Bronchial epithelial cell (primary cell): ENCODE results near the gene ZNF628. TPM values are rescaled to one million over a fixed set of nuclear protein-coding genes. Genes with fewer than 3 reads are reported as not detected.

Source experiments
- DNase-seq: peaks from one replicate; pipeline ENCODE4 v3.0.0-alpha.2; 2010; ENCODE audit warnings: low read depth
- FAIRE-seq: peaks from 2 replicates; lab custom pipeline; 2011; peaks lifted over from hg19 to GRCh38; lab: Jason Lieb, UNC
- H3K27me3 ChIP-seq: 2 replicates; pipeline ENCODE4 v1.5.1; 2011; ENCODE audit warnings: low read length; ENCODE audit not compliant: control insufficient read depth, insufficient read depth
- H3K36me3 ChIP-seq: 2 replicates; pipeline ENCODE4 v1.5.1; 2011; ENCODE audit warnings: low read length; ENCODE audit not compliant: control insufficient read depth, insufficient read depth
- H3K4me3 ChIP-seq: 2 replicates; pipeline ENCODE4 v1.5.1; 2011; ENCODE audit warnings: mild to moderate bottlenecking, low read depth, low read length, control low read depth
- total RNA-seq: library from RNA; depleted of rRNA; stranded (reverse); fragments of >200 nt; gene quantifications from 2 replicates; pipeline ENCODE4 v1.2.1, GENCODE V29; 2014
- TF ChIP-seq, protein P1 (sequence below): IDR thresholded peaks from 2 replicates; pipeline ENCODE4 v1.5.1; 2011; ENCODE audit warnings: mild to moderate bottlenecking, moderate library complexity, low read length, control low read depth, inconsistent platforms; ENCODE audit not compliant: insufficient read depth, severe bottlenecking

Gene ZNF628
- total RNA-seq, 1 donor from 2014 or later = 0.79 TPM

DNA sequence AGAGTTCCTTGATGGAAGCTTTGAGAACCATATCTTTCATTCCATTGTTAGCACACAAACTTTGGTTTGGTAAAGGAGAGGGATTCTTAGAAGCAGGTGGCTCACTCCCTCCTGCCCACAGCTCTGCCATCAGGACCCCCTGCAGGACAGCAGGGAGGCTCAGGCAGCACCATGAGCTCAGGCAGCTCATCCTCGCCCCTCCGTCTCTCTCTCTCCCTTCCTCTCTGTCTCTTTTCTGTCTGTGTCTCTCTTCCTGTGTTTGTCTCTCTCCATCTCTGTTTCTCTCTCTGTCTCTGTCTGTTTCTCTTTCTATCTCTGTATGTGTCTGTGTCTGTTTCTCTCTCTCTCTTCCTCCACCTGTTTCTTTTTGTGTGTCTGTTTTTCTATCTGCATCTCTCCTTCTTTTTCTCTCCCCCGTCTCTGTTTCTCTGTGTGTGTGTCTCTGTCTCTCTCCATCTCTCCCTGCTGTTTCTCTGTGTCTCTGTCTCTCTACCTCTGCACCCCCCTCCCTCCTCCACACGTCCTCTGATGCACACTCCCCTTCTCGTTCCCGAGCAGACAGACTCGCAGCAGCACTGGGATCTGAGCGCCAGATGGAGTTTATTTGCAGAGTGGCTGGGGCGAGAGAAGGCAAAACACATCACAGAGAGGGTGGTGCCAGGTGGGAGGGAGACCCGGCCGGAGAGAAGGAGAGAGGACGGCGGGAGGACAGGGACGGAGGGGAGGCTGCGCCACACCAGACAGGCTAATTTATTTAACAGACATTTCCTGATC, 51.8 kb downstream of the ZNF628 start:
- Histone ChIP-seq H3K36me3 (no peaks in the 10 kb centered on the region), H3K27me3 (no peaks in the 10 kb centered on the region), H3K4me3 (no peak overlapping the region)
- TF ChIP-seq, protein P1, sequence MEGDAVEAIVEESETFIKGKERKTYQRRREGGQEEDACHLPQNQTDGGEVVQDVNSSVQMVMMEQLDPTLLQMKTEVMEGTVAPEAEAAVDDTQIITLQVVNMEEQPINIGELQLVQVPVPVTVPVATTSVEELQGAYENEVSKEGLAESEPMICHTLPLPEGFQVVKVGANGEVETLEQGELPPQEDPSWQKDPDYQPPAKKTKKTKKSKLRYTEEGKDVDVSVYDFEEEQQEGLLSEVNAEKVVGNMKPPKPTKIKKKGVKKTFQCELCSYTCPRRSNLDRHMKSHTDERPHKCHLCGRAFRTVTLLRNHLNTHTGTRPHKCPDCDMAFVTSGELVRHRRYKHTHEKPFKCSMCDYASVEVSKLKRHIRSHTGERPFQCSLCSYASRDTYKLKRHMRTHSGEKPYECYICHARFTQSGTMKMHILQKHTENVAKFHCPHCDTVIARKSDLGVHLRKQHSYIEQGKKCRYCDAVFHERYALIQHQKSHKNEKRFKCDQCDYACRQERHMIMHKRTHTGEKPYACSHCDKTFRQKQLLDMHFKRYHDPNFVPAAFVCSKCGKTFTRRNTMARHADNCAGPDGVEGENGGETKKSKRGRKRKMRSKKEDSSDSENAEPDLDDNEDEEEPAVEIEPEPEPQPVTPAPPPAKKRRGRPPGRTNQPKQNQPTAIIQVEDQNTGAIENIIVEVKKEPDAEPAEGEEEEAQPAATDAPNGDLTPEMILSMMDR = no peak
- no peak for DNase-seq
- no peak for FAIRE-seq

DNA sequence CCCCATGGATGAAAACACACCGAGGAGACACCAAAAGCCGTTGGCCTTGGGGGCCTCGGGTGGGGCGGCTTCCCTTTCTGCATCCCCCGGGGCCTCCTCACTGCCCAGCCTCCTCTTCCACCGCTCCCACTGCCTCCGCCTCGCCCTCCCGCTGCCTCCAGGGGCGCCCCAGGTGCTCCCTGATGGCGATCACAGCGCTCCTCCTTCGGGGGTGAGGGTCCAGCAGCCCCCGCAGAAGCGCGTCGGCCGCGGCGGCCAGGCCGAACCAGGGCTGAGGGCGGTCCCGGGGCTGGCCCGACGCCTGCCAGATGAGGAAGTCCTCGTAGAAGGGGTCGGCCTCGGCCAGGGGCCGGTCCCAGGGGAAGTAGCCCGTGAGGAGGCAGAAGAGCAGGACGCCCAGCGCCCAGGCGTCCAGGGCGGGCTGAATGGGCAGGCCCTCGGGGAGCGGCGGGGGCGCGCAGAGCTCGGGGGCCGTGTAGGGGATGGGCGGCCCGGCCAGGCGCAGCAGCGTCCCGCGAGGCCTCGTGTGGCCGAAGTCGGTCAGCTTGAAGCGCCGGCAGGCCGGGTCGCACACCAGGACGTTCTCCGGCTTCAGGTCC, 53.3 kb downstream of the ZNF628 start:
- no peaks in the 10 kb centered on the region for H3K27me3 ChIP-seq
- FAIRE-seq (no peak), DNase-seq (no peak)
- H3K4me3 ChIP-seq = no peak overlapping the region
- TF ChIP-seq, protein P1 = no peak
- no peaks in the 10 kb centered on the region for H3K36me3 ChIP-seq

DNA sequence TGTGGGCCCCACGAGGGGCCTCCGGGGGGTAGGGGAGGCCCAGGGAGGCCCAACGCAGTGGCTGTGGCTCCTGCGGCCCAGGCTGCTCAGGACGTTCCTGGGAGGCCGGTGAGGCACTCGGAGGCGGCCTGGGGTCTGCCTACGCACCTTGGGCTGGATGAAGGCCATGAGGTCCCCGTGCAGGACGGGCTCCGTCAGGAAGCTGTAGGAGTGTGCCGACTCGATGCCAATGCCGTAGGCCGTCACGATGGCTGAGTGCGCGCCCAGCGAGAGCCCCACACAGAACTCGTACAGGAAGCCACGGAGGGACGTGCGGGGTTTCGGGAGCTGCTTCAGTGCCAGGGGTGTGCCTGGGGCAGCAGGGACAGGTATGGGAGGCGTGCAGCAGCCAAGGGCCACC, 54.6 kb downstream of the ZNF628 start:
- H3K27me3 ChIP-seq = no peaks in the 10 kb centered on the region
- no peak for DNase-seq
- no peaks in the 10 kb centered on the region for H3K36me3 ChIP-seq
- FAIRE-seq = no peak
- H3K4me3 ChIP-seq = no peak overlapping the region
- TF ChIP-seq, protein P1 = no peak

Other genes starting within 250 kb of the ZNF628 start
- gene TMEM86B, start 247.9 kb upstream of the ZNF628 start, total RNA-seq = 0.53 and 1.4 TPM in 2 replicates
- 15.5 and 27.1 TPM in 2 replicates for gene PPP6R1, start 217.6 kb upstream of the ZNF628 start, total RNA-seq
- 37.1 and 41.6 TPM in 2 replicates for gene HSPBP1, start 196.5 kb upstream of the ZNF628 start, total RNA-seq
- gene BRSK1, start 192.6 kb upstream of the ZNF628 start, total RNA-seq = 0.51 and 0.53 TPM in 2 replicates
- not detected in 2 replicates for gene TMEM150B, start 151.3 kb upstream of the ZNF628 start, total RNA-seq
- 5.3 and 9.0 TPM in 2 replicates for gene KMT5C, start 136.7 kb upstream of the ZNF628 start, total RNA-seq
- 0.26 and 0.64 TPM in 2 replicates for gene COX6B2, start 121.9 kb upstream of the ZNF628 start, total RNA-seq
- not detected in 2 replicates for gene GARIN5B, start 113.4 kb upstream of the ZNF628 start, total RNA-seq
- gene IL11, start 106.2 kb upstream of the ZNF628 start, total RNA-seq = 0.64 and 1.3 TPM in 2 replicates
- gene TMEM190, start 99.8 kb upstream of the ZNF628 start, total RNA-seq = not detected in 2 replicates
- 3.1 and 10.0 TPM in 2 replicates for gene TMEM238, start 92.3 kb upstream of the ZNF628 start, total RNA-seq
- gene RPL28, start 90.7 kb upstream of the ZNF628 start, total RNA-seq = 348 and 603 TPM in 2 replicates
- 38.2 and 50.4 TPM in 2 replicates for gene UBE2S, start 68.8 kb upstream of the ZNF628 start, total RNA-seq
- not detected in 2 replicates for gene SHISA7, start 33.3 kb upstream of the ZNF628 start, total RNA-seq
- 33.2 and 33.3 TPM in 2 replicates for gene ISOC2, start 15.0 kb upstream of the ZNF628 start, total RNA-seq
- not detected in 2 replicates for gene C19orf85, start 11.9 kb upstream of the ZNF628 start, total RNA-seq
- gene NAT14, start 8.6 kb downstream of the ZNF628 start, total RNA-seq = 2.4 and 3.5 TPM in 2 replicates
- under 0.01 and 0.26 TPM in 2 replicates for gene SSC5D, start 11.8 kb downstream of the ZNF628 start, total RNA-seq
- gene SBK2, start 60.5 kb downstream of the ZNF628 start, total RNA-seq = not detected in 2 replicates
- gene SBK3, start 68.9 kb downstream of the ZNF628 start, total RNA-seq = not detected in 2 replicates
- 1.8 and 2.2 TPM in 2 replicates for gene ZNF579, start 104.2 kb downstream of the ZNF628 start, total RNA-seq
- gene FIZ1, start 122.9 kb downstream of the ZNF628 start, total RNA-seq = 2.1 and 3.5 TPM in 2 replicates
- gene ZNF524, start 123.7 kb downstream of the ZNF628 start, total RNA-seq = 18.4 and 19.6 TPM in 2 replicates
- gene ZNF865, start 129.0 kb downstream of the ZNF628 start, total RNA-seq = 0.53 and 0.64 TPM in 2 replicates
- gene ZNF784, start 147.9 kb downstream of the ZNF628 start, total RNA-seq = 5.0 and 5.1 TPM in 2 replicates
- 2.4 and 2.7 TPM in 2 replicates for gene ZNF580, start 164.4 kb downstream of the ZNF628 start, total RNA-seq
- 9.6 and 19.2 TPM in 2 replicates for gene ZNF581, start 167.0 kb downstream of the ZNF628 start, total RNA-seq
- 2.6 and 2.9 TPM in 2 replicates for gene CCDC106, start 171.6 kb downstream of the ZNF628 start, total RNA-seq
- 121 and 140 TPM in 2 replicates for gene U2AF2, start 178.4 kb downstream of the ZNF628 start, total RNA-seq
- gene EPN1, start 198.6 kb downstream of the ZNF628 start, total RNA-seq = 28.2 and 80.5 TPM in 2 replicates